CD4-positive, alpha-beta T cell treated with Interleukin-6 at 100 ng/mL for 8 hours (primary cell): ENCODE data around the gene HOMER1.

Experiments used
- DNase-seq: peaks from one replicate; pipeline ENCODE4 v3.0.0-alpha.2; 2020; ENCODE audit warnings: mixed read lengths, low spot score

The HOMER1 gene

GRCh38 chr5:79489773-79490172 lies 24.2 kb downstream of the HOMER1 start:
- no peak for DNase-seq

GRCh38 chr5:79488775-79489174 lies 25.2 kb downstream of the HOMER1 start:
- no peak for DNase-seq

- no peak for DNase-seq
Observed at GRCh38 chr5:79488058-79488457, 25.9 kb downstream of the HOMER1 start.

- no peak for DNase-seq
Observed at GRCh38 chr5:79487251-79487650, 26.7 kb downstream of the HOMER1 start.

GRCh38 chr5:79486116-79486515 lies 27.8 kb downstream of the HOMER1 start:
- no peak for DNase-seq

GRCh38 chr5:79484731-79485130 lies 29.2 kb downstream of the HOMER1 start:
- DNase-seq: no peak

GRCh38 chr5:79481574-79481973 lies 32.4 kb downstream of the HOMER1 start:
- DNase-seq: no peak

- DNase-seq: no peak
Observed at GRCh38 chr5:79480991-79481390, 32.9 kb downstream of the HOMER1 start.

GRCh38 chr5:79475152-79475466 lies 38.8 kb downstream of the HOMER1 start:
- DNase-seq: no peak

- DNase-seq: no peak
Observed at GRCh38 chr5:79474367-79475151, 39.4 kb downstream of the HOMER1 start.

GRCh38 chr5:79471556-79471955 lies 42.4 kb downstream of the HOMER1 start:
- no peak for DNase-seq

- no peak for DNase-seq
Observed at GRCh38 chr5:79464695-79465332, 49.1 kb downstream of the HOMER1 start.

GRCh38 chr5:79464278-79464677 lies 49.7 kb downstream of the HOMER1 start:
- no peak for DNase-seq

GRCh38 chr5:79459626-79460025 lies 54.3 kb downstream of the HOMER1 start:
- no peak for DNase-seq

GRCh38 chr5:79456890-79457583 lies 56.9 kb downstream of the HOMER1 start:
- no peak for DNase-seq

GRCh38 chr5:79456400-79456799 lies 57.5 kb downstream of the HOMER1 start:
- DNase-seq: no peak

- no peak for DNase-seq
Observed at GRCh38 chr5:79454043-79454442, 59.9 kb downstream of the HOMER1 start.

- DNase-seq: no peak
Observed at GRCh38 chr5:79448336-79448735, 65.6 kb downstream of the HOMER1 start.

- DNase-seq: no peak
Observed at GRCh38 chr5:79436821-79437220, 77.1 kb downstream of the HOMER1 start.

GRCh38 chr5:79436224-79436623 lies 77.7 kb downstream of the HOMER1 start:
- no peak for DNase-seq

GRCh38 chr5:79430196-79430595 lies 83.7 kb downstream of the HOMER1 start:
- DNase-seq: no peak

GRCh38 chr5:79423296-79423695 lies 90.6 kb downstream of the HOMER1 start:
- no peak for DNase-seq

- no peak for DNase-seq
Observed at GRCh38 chr5:79420248-79420647, 93.7 kb downstream of the HOMER1 start.
